AG04449 (cell line): ENCODE results near the gene MAST2.
A peak's percentile ranks its signal among the peaks of the same experiment; 100 is the strongest.
"Not testable (repeated sequence)": the region's sequence is repeated elsewhere in the genome, so short reads cannot be mapped to it uniquely, and the experiment has no call there.

Experiments
- CTCF ChIA-PET: fragments of 350-600 bp; formaldehyde crosslinking; extraction: SDS; loops from one replicate; lab custom pipeline; 2021; ENCODE audit warnings: antibody characterized with exemption; lab: Yijun Ruan, JAX
- POLR2A ChIA-PET: fragments of 400-600, 350-600 bp; formaldehyde crosslinking; extraction: SDS; loops from one replicate; lab custom pipeline; 2020; ENCODE audit warnings: antibody characterized with exemption, inconsistent platforms; lab: Yijun Ruan, JAX
- DNase-seq: peaks from one replicate; pipeline ENCODE4 v3.0.0-alpha.2; 2010; ENCODE audit warnings: low read depth, low spot score
- H3K4me3 ChIP-seq: 2 replicates; pipeline ENCODE4 v1.5.1; 2011; ENCODE audit warnings: low read depth, mild to moderate bottlenecking, control low read depth, low read length
- CTCF ChIP-seq: IDR thresholded peaks from one replicate; pipeline ENCODE4 v1.5.1; 2011; ENCODE audit warnings: mild to moderate bottlenecking, moderate library complexity, low read length, control low read depth, inconsistent platforms; ENCODE audit not compliant: insufficient read depth; ENCODE audit errors: missing control alignments

Gene MAST2

GRCh38 chr1:45793942-45794604, 9.3 kb upstream of the MAST2 start:
- TF ChIP-seq CTCF = no peak
- no peak for DNase-seq
- ChIA-PET POLR2A (no interaction called here), CTCF (no interaction called here)
- peak overlapping the region; percentile 23; the same call in 1 of the 2 replicates for H3K4me3 ChIP-seq

GRCh38 chr1:45796381-45796780, 7.0 kb upstream of the MAST2 start:
- ChIA-PET CTCF (interaction anchor here (0.7 kb wide), 1 partner anchor 30 kb away, joined by 3 read pairs; no protein-coding TSS in a partner anchor), POLR2A (no interaction called here)
- DNase-seq = no peak
- TF ChIP-seq CTCF = no peak
- H3K4me3 ChIP-seq = no peak overlapping the region

- CTCF ChIA-PET = no interaction called here
- POLR2A ChIA-PET = no interaction called here
- no peak for DNase-seq
- H3K4me3 ChIP-seq = no peak overlapping the region
- TF ChIP-seq CTCF = no peak
Observed at GRCh38 chr1:45796946-45797345, 6.5 kb upstream of the MAST2 start.

GRCh38 chr1:45800899-45801298, 2.5 kb upstream of the MAST2 start:
- ChIA-PET CTCF (interaction anchor here (1.3 kb wide), 1 partner anchor 9 kb away, joined by 3 read pairs; no protein-coding TSS in a partner anchor), POLR2A (no interaction called here)
- TF ChIP-seq CTCF = no peak
- no peak overlapping the region for H3K4me3 ChIP-seq
- DNase-seq = no peak

- DNase-seq = peak; percentile 83
- H3K4me3 ChIP-seq = peak overlapping the region; percentile 66
- CTCF ChIA-PET = interaction anchor here (0.6 kb wide), 1 partner anchor 372 kb away, joined by 3 read pairs; no protein-coding TSS in a partner anchor
- POLR2A ChIA-PET = no interaction called here
- TF ChIP-seq CTCF = no peak
Observed at GRCh38 chr1:45802343-45803298, 791 bp upstream of the MAST2 start.

GRCh38 chr1:45803781-45804668, 613 bp downstream of the MAST2 start:
- H3K4me3 ChIP-seq = peak overlapping the region; percentile 67
- ChIA-PET CTCF (interaction anchor here (1.0 kb wide), 1 partner anchor 10 kb away, joined by 5 read pairs; no protein-coding TSS in a partner anchor), POLR2A (interaction anchor here (0.6 to 1.1 kb wide), 2 partner anchors 116 to 282 kb away, joined by 3 to 4 read pairs; partner anchors contain the start of gene PRDX1)
- DNase-seq = not testable (repeated sequence)
